Osteocyte (in vitro differentiated cells): ENCODE data around the gene TGM4. TPM values are rescaled to one million over a fixed set of nuclear protein-coding genes. Genes with fewer than 3 reads are reported as not detected.

Experiments
- DNase-seq: peaks from one replicate; pipeline ENCODE4 v3.0.0; 2021; ENCODE audit warnings: mixed read lengths; ENCODE audit not compliant: unreplicated experiment; ENCODE audit errors: extremely low spot score
- H3K27ac Mint-ChIP-seq: one replicate; pipeline ENCODE4 v1.8.0; 2021; ENCODE audit warnings: mild to moderate bottlenecking, mixed read lengths; ENCODE audit not compliant: unreplicated experiment
- H3K27me3 Mint-ChIP-seq: one replicate; pipeline ENCODE4 v1.8.0; 2021; ENCODE audit warnings: mixed read lengths; ENCODE audit not compliant: unreplicated experiment
- H3K36me3 Mint-ChIP-seq: one replicate; pipeline ENCODE4 v1.8.0; 2021; ENCODE audit warnings: mixed read lengths; ENCODE audit not compliant: unreplicated experiment
- H3K4me1 Mint-ChIP-seq: one replicate; pipeline ENCODE4 v1.8.0; 2021; ENCODE audit warnings: mixed read lengths; ENCODE audit not compliant: unreplicated experiment
- H3K4me3 Mint-ChIP-seq: one replicate; pipeline ENCODE4 v1.8.0; 2021; ENCODE audit warnings: mild to moderate bottlenecking, moderate library complexity, mixed read lengths; ENCODE audit not compliant: unreplicated experiment
- H3K9me3 Mint-ChIP-seq: one replicate; pipeline ENCODE4 v1.8.0; 2021; ENCODE audit warnings: mixed read lengths; ENCODE audit not compliant: unreplicated experiment
- CTCF ChIP-seq: fragments of 200-600 bp; sonication (generic); IDR thresholded peaks from 2 replicates; pipeline ENCODE4 v1.5.0; 2021; ENCODE audit warnings: antibody characterized with exemption, mild to moderate bottlenecking, moderate library complexity
- total RNA-seq: library from RNA; stranded (reverse); gene quantifications from 2 replicates; pipeline ENCODE4 v1.2.1, GENCODE V29; 2021

TGM4 gene
- total RNA-seq, 1 donor from 2014 or later, result not detected

- no peak for TF ChIP-seq CTCF
- Mint-ChIP-seq H3K27me3 (no peaks in the 10 kb centered on the region), H3K9me3 (no peaks in the 10 kb centered on the region), H3K4me1 (peaks cover 11% of the 10 kb centered on the region), H3K27ac (no peak overlapping the region), H3K4me3 (no peak overlapping the region), H3K36me3 (peaks cover 29% of the 10 kb centered on the region)
- no peak for DNase-seq
Observed at GRCh38 chr3:44918581-44918980, 44.2 kb downstream of the TGM4 start.

GRCh38 chr3:44920081-44920480 lies 45.7 kb downstream of the TGM4 start:
- no peak for DNase-seq
- Mint-ChIP-seq H3K9me3 (no peaks in the 10 kb centered on the region), H3K36me3 (peaks cover 31% of the 10 kb centered on the region), H3K27me3 (no peaks in the 10 kb centered on the region), H3K4me3 (no peak overlapping the region), H3K27ac (peak overlapping the region; percentile 55), H3K4me1 (peaks cover 17% of the 10 kb centered on the region)
- TF ChIP-seq CTCF, result no peak

GRCh38 chr3:44923632-44924456 lies 49.4 kb downstream of the TGM4 start:
- peaks cover 43% of the 10 kb centered on the region for H3K36me3 Mint-ChIP-seq
- H3K27ac Mint-ChIP-seq, result no peak overlapping the region
- no peaks in the 10 kb centered on the region for H3K9me3 Mint-ChIP-seq
- TF ChIP-seq CTCF, result no peak
- no peak for DNase-seq
- no peak overlapping the region for H3K4me3 Mint-ChIP-seq
- H3K27me3 Mint-ChIP-seq, result no peaks in the 10 kb centered on the region
- H3K4me1 Mint-ChIP-seq, result peaks cover 17% of the 10 kb centered on the region

GRCh38 chr3:44924457-44925084 lies 50.2 kb downstream of the TGM4 start:
- Mint-ChIP-seq H3K27ac (no peak overlapping the region), H3K4me1 (peaks cover 17% of the 10 kb centered on the region), H3K36me3 (peaks cover 46% of the 10 kb centered on the region)

More at GRCh38 chr3:44924457-44925084, 50.2 kb downstream of the TGM4 start:
- DNase-seq, result no peak
- H3K4me3 Mint-ChIP-seq, result no peak overlapping the region
- no peaks in the 10 kb centered on the region for H3K9me3 Mint-ChIP-seq
- no peak for TF ChIP-seq CTCF
- H3K27me3 Mint-ChIP-seq, result no peaks in the 10 kb centered on the region
